SHP77 (cell line): ENCODE data around the gene UST.

Experiments
- DNase-seq, 2 experiments: peaks; one replicate each; lab custom pipeline; 2025; lab: John Stamatoyannopoulos, UW

UST gene

GRCh38 chr6:148803979-148804378 is 57.1 kb downstream of the UST start:
- no peak for DNase-seq

GRCh38 chr6:148805777-148806176 is 58.9 kb downstream of the UST start:
- DNase-seq: no peak

- DNase-seq: no peak
These were observed 61.0 kb downstream of the UST start for GRCh38 chr6:148807784-148808183.

GRCh38 chr6:148808786-148809304 is 62.0 kb downstream of the UST start:
- DNase-seq: no peak

GRCh38 chr6:148811459-148811858 is 64.6 kb downstream of the UST start:
- no peak for DNase-seq

GRCh38 chr6:148814082-148814790 is 67.4 kb downstream of the UST start:
- DNase-seq: no peak

GRCh38 chr6:148814869-148815268 is 68.0 kb downstream of the UST start:
- no peak for DNase-seq

- no peak for DNase-seq
These were observed 69.3 kb downstream of the UST start for GRCh38 chr6:148816117-148816516.

GRCh38 chr6:148817689-148818088 is 70.9 kb downstream of the UST start:
- DNase-seq: no peak

- DNase-seq: no peak
These were observed 72.2 kb downstream of the UST start for GRCh38 chr6:148818939-148819575.

GRCh38 chr6:148819852-148820251 is 73.0 kb downstream of the UST start:
- no peak for DNase-seq

- no peak for DNase-seq
These were observed 76.0 kb downstream of the UST start for GRCh38 chr6:148822819-148823218.

- DNase-seq: no peak
These were observed 77.5 kb downstream of the UST start for GRCh38 chr6:148824291-148824690.

GRCh38 chr6:148824960-148825359 is 78.1 kb downstream of the UST start:
- DNase-seq: no peak

- DNase-seq: no peak
These were observed 78.7 kb downstream of the UST start for GRCh38 chr6:148825492-148825891.

- no peak for DNase-seq
These were observed 80.7 kb downstream of the UST start for GRCh38 chr6:148827416-148828045.

GRCh38 chr6:148828047-148828446 is 81.2 kb downstream of the UST start:
- no peak for DNase-seq

- DNase-seq: no peak
These were observed 82.7 kb downstream of the UST start for GRCh38 chr6:148829415-148830101.

- DNase-seq: no peak
These were observed 83.8 kb downstream of the UST start for GRCh38 chr6:148830614-148831013.

GRCh38 chr6:148831064-148831463 is 84.2 kb downstream of the UST start:
- no peak for DNase-seq

- DNase-seq: no peak
These were observed 84.7 kb downstream of the UST start for GRCh38 chr6:148831531-148831930.

GRCh38 chr6:148835920-148836441 is 89.2 kb downstream of the UST start:
- DNase-seq: no peak
